Panc1 (cell line): Measurements from ENCODE around the gene RALGAPB. TPM values are rescaled to one million over a fixed set of nuclear protein-coding genes. Genes with fewer than 3 reads are reported as not detected.

ENCODE experiments used
- ATAC-seq: fragments of 200-7000 bp; cut with Tn5 transposase; 2 replicates; pipeline ENCODE4 v1.9.1; 2020; ENCODE audit warnings: mild to moderate bottlenecking, moderate library complexity
- BruUV-seq: library from RNA; stranded (reverse); fragments of 400-500 nt; replicated peaks from 2 replicates; lab custom pipeline; 2021; lab: Mats Ljungman, UMichigan
- CTCF ChIA-PET: fragments of 300-600 bp; sonication (Branson Sonifier 250); formaldehyde crosslinking; loops from one replicate; lab custom pipeline; 2022; ENCODE audit warnings: antibody characterized with exemption; lab: Charles Lee
- POLR2A ChIA-PET: fragments of 300-600 bp; sonication (Branson Sonifier 250); formaldehyde crosslinking; loops from one replicate; lab custom pipeline; 2022; ENCODE audit warnings: antibody characterized with exemption; lab: Charles Lee
- DNase-seq: peaks from one replicate; pipeline ENCODE4 v3.0.0-alpha.2; 2010; ENCODE audit warnings: low read depth, low spot score
- H3K27ac ChIP-seq: 2 replicates; pipeline ENCODE4 v1.5.1; 2011; ENCODE audit warnings: mild to moderate bottlenecking, low read length, inconsistent platforms
- H3K27me3 ChIP-seq: fragments of 200-500 bp; sonication (Bioruptor generic); 2 replicates; pipeline ENCODE4 v1.6.0; 2014; ENCODE audit warnings: low read length, inconsistent platforms; ENCODE audit not compliant: control insufficient read depth, insufficient read depth
- H3K36me3 ChIP-seq: fragments of 200-500 bp; sonication (Bioruptor generic); 2 replicates; pipeline ENCODE4 v1.5.1; 2014; ENCODE audit warnings: inconsistent platforms, mild to moderate bottlenecking, low read length, moderate library complexity; ENCODE audit not compliant: control insufficient read depth, insufficient read depth
- H3K4me1 ChIP-seq: 2 replicates; pipeline ENCODE4 v1.5.1; 2011; ENCODE audit warnings: inconsistent platforms, mild to moderate bottlenecking, low read length, moderate library complexity; ENCODE audit not compliant: control insufficient read depth, insufficient read depth
- H3K4me3 ChIP-seq, 2 experiments: 2 replicates each; pipeline ENCODE4 v1.5.1; 2011 to 2012; ENCODE audit warnings: low read depth in 2 of 2, low read length in 2 of 2, mild to moderate bottlenecking in 2 of 2, inconsistent platforms in 1 of 2, moderate library complexity in 1 of 2
- H3K9me3 ChIP-seq: fragments of 200-500 bp; sonication (Bioruptor generic); 2 replicates; pipeline ENCODE4 v1.5.1; 2014; ENCODE audit warnings: low read depth, mild to moderate bottlenecking, inconsistent platforms, low read length, moderate library complexity; ENCODE audit not compliant: control insufficient read depth, insufficient read depth
- CTCF ChIP-seq: fragments of 450-650 bp; IDR thresholded peaks from 2 replicates; pipeline ENCODE4 v1.5.1; 2017; ENCODE audit warnings: mild to moderate bottlenecking
- POLR2AphosphoS5 ChIP-seq: IDR thresholded peaks from 2 replicates; pipeline ENCODE4 v1.6.1; 2012; ENCODE audit warnings: mild to moderate bottlenecking, low read depth, low read length, moderate library complexity
- REST ChIP-seq, 2 experiments: IDR thresholded peaks; 2 replicates each; pipeline ENCODE4 v1.6.1; 2011 to 2012; ENCODE audit warnings: low read depth in 2 of 2, control low read depth in 1 of 2, low read length in 1 of 2, mild to moderate bottlenecking in 1 of 2, moderate library complexity in 1 of 2; ENCODE audit not compliant: insufficient read depth in 1 of 2
- SIN3A ChIP-seq: IDR thresholded peaks from 2 replicates; pipeline ENCODE4 v1.6.1; 2012; ENCODE audit warnings: low read depth, mild to moderate bottlenecking, low read length, moderate library complexity, borderline replicate concordance; ENCODE audit not compliant: insufficient read depth
- TCF7L2 ChIP-seq: IDR thresholded peaks from 2 replicates; pipeline ENCODE4 v1.6.1; 2011; ENCODE audit warnings: mild to moderate bottlenecking, low read depth, low read length, inconsistent platforms
- in situ Hi-C: cut with HindIII; loops from 2 replicates; pipeline ENCODE4 v1.10.0; 2016; ENCODE audit warnings: low sequenced_read_pairs, low pct_unique_long_range_greater_than_20kb
- intact Hi-C: fragments of 100-400 bp; cut with micrococcal nuclease; formaldehyde crosslinking; loops from one replicate; pipeline ENCODE4 v1.10.0; 2022; ENCODE audit not compliant: unreplicated experiment
- total RNA-seq: library from RNA; stranded (reverse); gene quantifications from one replicate; pipeline ENCODE4 v1.2.1, GENCODE V29; 2021; ENCODE audit not compliant: unreplicated experiment

RALGAPB gene
- total RNA-seq, 1 experiment from 2014 or later: 33.1 TPM

GRCh38 chr20:38454556-38455473 is 17.8 kb upstream of the RALGAPB start:
- no peaks in the 10 kb centered on the region for H3K4me1 ChIP-seq
- DNase-seq (no peak), ATAC-seq (no peak)
- in situ Hi-C loops (no loop called here), intact Hi-C loops (no loop called here)
- no peaks in the 10 kb centered on the region for H3K36me3 ChIP-seq
- H3K4me3 ChIP-seq: no peak overlapping the region
- H3K27ac ChIP-seq: no peak overlapping the region
- H3K27me3 ChIP-seq: no peaks in the 10 kb centered on the region
- no peaks in the 10 kb centered on the region for H3K9me3 ChIP-seq
- CTCF ChIA-PET: no interaction called here
- BruUV-seq: no TSS peak
- TF ChIP-seq REST (IDR thresholded peaks at IDR 0.05; ENCODE audit: insufficient read depth in 1 of 2, low read depth in 2 of 2, low read length in 1 of 2): no peak
- no peak for TF ChIP-seq TCF7L2
- TF ChIP-seq POLR2AphosphoS5: no peak
- no peak for TF ChIP-seq CTCF
- TF ChIP-seq SIN3A: no peak
- POLR2A ChIA-PET: no interaction called here

- intact Hi-C loops: no loop called here
- POLR2A ChIA-PET: no interaction called here
- no peaks in the 10 kb centered on the region; the same call in 1 of the 2 replicates for H3K36me3 ChIP-seq
- H3K9me3 ChIP-seq: no peaks in the 10 kb centered on the region
- no peaks in the 10 kb centered on the region for H3K27me3 ChIP-seq
- TF ChIP-seq CTCF (no peak), TCF7L2 (no peak), REST (IDR thresholded peaks at IDR 0.05; ENCODE audit: insufficient read depth in 1 of 2, low read depth in 2 of 2, low read length in 1 of 2) (no peak), SIN3A (no peak), POLR2AphosphoS5 (no peak)
- ATAC-seq (no peak), DNase-seq (no peak)
- no peak overlapping the region for H3K27ac ChIP-seq
- CTCF ChIA-PET: no interaction called here
- H3K4me3 ChIP-seq: no peak overlapping the region
- no TSS peak for BruUV-seq
- H3K4me1 ChIP-seq: no peaks in the 10 kb centered on the region
- in situ Hi-C loops: no loop called here
Observed at GRCh38 chr20:38458314-38458713, 14.3 kb upstream of the RALGAPB start.
